IMR-90 (cell line): ENCODE data around the gene ARRDC3. TPM values are rescaled to one million over a fixed set of nuclear protein-coding genes. Genes with fewer than 3 reads are reported as not detected.

Experiments used
- ATAC-seq: fragments of 200-7000 bp; cut with Tn5 transposase; 2 replicates; pipeline ENCODE4 v1.9.1; 2020; ENCODE audit warnings: low read depth, mild to moderate bottlenecking, moderate library complexity
- BruUV-seq: library from RNA; stranded (reverse); fragments of 400-500 nt; replicated peaks from 2 replicates; lab custom pipeline; 2021; lab: Mats Ljungman, UMichigan
- CTCF ChIA-PET: fragments of 300-600 bp; formaldehyde crosslinking; extraction: SDS; loops from one replicate; lab custom pipeline; 2021; ENCODE audit warnings: antibody characterized with exemption; lab: Yijun Ruan, JAX
- POLR2A ChIA-PET: fragments of 300-600 bp; sonication (Branson Sonifier 250); formaldehyde crosslinking; loops from one replicate; lab custom pipeline; 2022; ENCODE audit warnings: antibody characterized with exemption; ENCODE audit not compliant: unreplicated experiment; lab: Charles Lee
- DNase-seq: peaks from one replicate; pipeline ENCODE4 v3.0.0; 2013
- H2AFZ ChIP-seq: replicated peaks from 2 replicates; pipeline ENCODE3; 2013; ENCODE audit warnings: low read length, mild to moderate bottlenecking; ENCODE audit not compliant: poor library complexity
- H2AK5ac ChIP-seq: 2 replicates; pipeline ENCODE4 v1.6.1; 2013; ENCODE audit warnings: low read depth, low read length, inconsistent platforms
- H2AK9ac ChIP-seq: replicated peaks from 2 replicates; pipeline ENCODE3; 2013; ENCODE audit warnings: mild to moderate bottlenecking, low read depth, low read length, moderate library complexity; ENCODE audit not compliant: poor library complexity
- H2BK120ac ChIP-seq: 2 replicates; pipeline ENCODE4 v1.6.1; 2013; ENCODE audit warnings: low read depth, low read length, inconsistent platforms
- H2BK15ac ChIP-seq: 3 replicates; pipeline ENCODE4 v1.6.1; 2013; ENCODE audit warnings: low read depth, low read length, inconsistent platforms
- H2BK20ac ChIP-seq: 2 replicates; pipeline ENCODE4 v1.6.1; 2013; ENCODE audit warnings: low read depth, mild to moderate bottlenecking, inconsistent platforms, low read length, moderate library complexity
- H2BK5ac ChIP-seq: 2 replicates; pipeline ENCODE4 v1.6.1; 2013; ENCODE audit warnings: mild to moderate bottlenecking, low read depth, low read length, inconsistent platforms; ENCODE audit not compliant: poor library complexity, severe bottlenecking
- H3K14ac ChIP-seq: replicated peaks from 2 replicates; pipeline ENCODE4 v1.6.1; 2013; ENCODE audit warnings: low read depth, low read length, inconsistent platforms
- H3K18ac ChIP-seq: 2 replicates; pipeline ENCODE4 v1.6.1; 2013; ENCODE audit warnings: low read depth, low read length, control low read depth
- H3K23ac ChIP-seq: 2 replicates; pipeline ENCODE4 v1.6.1; 2013; ENCODE audit warnings: low read depth, low read length, inconsistent platforms
- H3K27ac ChIP-seq: 2 replicates; pipeline ENCODE4 v1.5.1; 2013; ENCODE audit warnings: mild to moderate bottlenecking, control low read depth, low read length; ENCODE audit not compliant: insufficient read depth
- H3K27me3 ChIP-seq: 2 replicates; pipeline ENCODE4 v1.6.1; 2013; ENCODE audit warnings: low read length; ENCODE audit not compliant: control insufficient read depth, insufficient read depth
- H3K36me3 ChIP-seq: 2 replicates; pipeline ENCODE4 v1.6.1; 2013; ENCODE audit warnings: low read length, mixed read lengths; ENCODE audit not compliant: control insufficient read depth, insufficient read depth
- H3K4ac ChIP-seq: 2 replicates; pipeline ENCODE4 v1.6.1; 2013; ENCODE audit warnings: low read depth, low read length, inconsistent platforms
- H3K4me1 ChIP-seq: 2 replicates; pipeline ENCODE4 v1.6.1; 2013; ENCODE audit warnings: low read length, mixed read lengths; ENCODE audit not compliant: control insufficient read depth, insufficient read depth
- H3K4me2 ChIP-seq: 2 replicates; pipeline ENCODE4 v1.6.1; 2013; ENCODE audit warnings: low read depth, mild to moderate bottlenecking, control low read depth, low read length, moderate library complexity
- H3K4me3 ChIP-seq: 2 replicates; pipeline ENCODE4 v1.5.1; 2013; ENCODE audit warnings: low read depth, mild to moderate bottlenecking, control low read depth, low read length, moderate library complexity; ENCODE audit not compliant: insufficient read depth
- H3K56ac ChIP-seq: 2 replicates; pipeline ENCODE4 v1.6.1; 2013; ENCODE audit warnings: low read length, inconsistent platforms; ENCODE audit not compliant: insufficient read depth; ENCODE audit errors: extremely low read depth
- H3K79me1 ChIP-seq, 2 experiments: 2 replicates each; pipeline ENCODE4 v1.6.1; 2013; ENCODE audit warnings: low read length in 2 of 2, inconsistent platforms in 1 of 2, low read depth in 1 of 2
- H3K9ac ChIP-seq: 2 replicates; pipeline ENCODE4 v1.6.1; 2013; ENCODE audit warnings: low read depth, low read length, control low read depth
- H3K9me1 ChIP-seq: 2 replicates; pipeline ENCODE4 v1.6.1; 2013; ENCODE audit warnings: low read length, inconsistent platforms; ENCODE audit not compliant: insufficient read depth
- H3K9me3 ChIP-seq: 2 replicates; pipeline ENCODE4 v1.6.1; 2013; ENCODE audit warnings: low read length; ENCODE audit not compliant: control insufficient read depth, insufficient read depth
- H4K20me1 ChIP-seq: 2 replicates; pipeline ENCODE4 v1.6.1; 2013; ENCODE audit warnings: low read length, inconsistent platforms; ENCODE audit not compliant: insufficient read depth
- H4K5ac ChIP-seq: 2 replicates; pipeline ENCODE4 v1.6.1; 2013; ENCODE audit warnings: mild to moderate bottlenecking, low read depth, low read length, control low read depth
- H4K8ac ChIP-seq, 2 experiments: 2 replicates each; pipeline ENCODE4 v1.6.1; 2013; ENCODE audit warnings: low read depth in 2 of 2, low read length in 2 of 2, control low read depth in 1 of 2, inconsistent platforms in 1 of 2
- H4K91ac ChIP-seq: 2 replicates; pipeline ENCODE4 v1.6.1; 2013; ENCODE audit warnings: low read depth, low read length, inconsistent platforms; ENCODE audit not compliant: insufficient read depth
- BHLHE40 ChIP-seq: fragments of 150-350 bp; IDR thresholded peaks from 2 replicates; pipeline ENCODE4 v1.6.1; 2016; ENCODE audit warnings: mild to moderate bottlenecking, low read depth, low read length
- CEBPB ChIP-seq: IDR thresholded peaks from 2 replicates; pipeline ENCODE4 v1.6.1; 2012; ENCODE audit warnings: low read depth, low read length, improper control_type of control experiment
- CHD1 ChIP-seq: IDR thresholded peaks from 2 replicates; pipeline ENCODE4 v1.6.1; 2012; ENCODE audit warnings: low read depth, low read length, improper control_type of control experiment
- CTCF ChIP-seq: conservative IDR thresholded peaks from 2 replicates; pipeline ENCODE4 v1.5.1; 2012; ENCODE audit warnings: mild to moderate bottlenecking, low read depth, low read length, improper control_type of control experiment
- ELK1 ChIP-seq: fragments of 150-350 bp; IDR thresholded peaks from 2 replicates; pipeline ENCODE4 v1.6.1; 2016; ENCODE audit warnings: low read depth, mild to moderate bottlenecking, low read length, moderate library complexity, borderline replicate concordance
- FOS ChIP-seq: fragments of 150-350 bp; IDR thresholded peaks from 2 replicates; pipeline ENCODE4 v1.6.1; 2016; ENCODE audit warnings: low read depth, low read length
- MAFK ChIP-seq: IDR thresholded peaks from 2 replicates; pipeline ENCODE4 v1.6.1; 2012; ENCODE audit warnings: low read depth, low read length, improper control_type of control experiment
- MAZ ChIP-seq: IDR thresholded peaks from 2 replicates; pipeline ENCODE4 v1.6.1; 2012; ENCODE audit warnings: low read depth, mild to moderate bottlenecking, low read length, improper control_type of control experiment, moderate library complexity, borderline replicate concordance
- MXI1 ChIP-seq: IDR thresholded peaks from 2 replicates; pipeline ENCODE4 v1.6.1; 2012; ENCODE audit warnings: low read depth, mild to moderate bottlenecking, low read length, moderate library complexity, borderline replicate concordance
- NFE2L2 ChIP-seq: fragments of 150-350 bp; IDR thresholded peaks from 2 replicates; pipeline ENCODE4 v1.6.1; 2016; ENCODE audit warnings: low read depth, mild to moderate bottlenecking, low read length
- POLR2A ChIP-seq: IDR thresholded peaks from 2 replicates; pipeline ENCODE4 v1.6.1; 2012; ENCODE audit warnings: mild to moderate bottlenecking, low read depth, low read length
- RCOR1 ChIP-seq: IDR thresholded peaks from 2 replicates; pipeline ENCODE4 v1.6.1; 2012; ENCODE audit warnings: mild to moderate bottlenecking, low read length, improper control_type of control experiment; ENCODE audit not compliant: insufficient replicate concordance
- RFX5 ChIP-seq: IDR thresholded peaks from 2 replicates; pipeline ENCODE4 v1.8.0; 2012; ENCODE audit warnings: low read depth, mild to moderate bottlenecking, low read length, moderate library complexity
- SMC3 ChIP-seq: fragments of 150-350 bp; IDR thresholded peaks from 2 replicates; pipeline ENCODE4 v1.6.1; 2016; ENCODE audit warnings: low read depth, mild to moderate bottlenecking, antibody characterized with exemption, low read length, moderate library complexity
- USF2 ChIP-seq: fragments of 150-350 bp; IDR thresholded peaks from 2 replicates; pipeline ENCODE4 v1.6.1; 2017; ENCODE audit warnings: mild to moderate bottlenecking, antibody characterized with exemption, low read length, low read depth
- WGBS, 2 experiments: methylation state at CpG; one replicate each; pipeline versions ENCODE4 v1.1.5 to v1.1.7; 2013; ENCODE audit warnings: missing lambda C conversion rate in 2 of 2; ENCODE audit not compliant: insufficient read length in 1 of 2; ENCODE audit errors: extremely low coverage in 2 of 2; 5-methylcytosine and 5-hydroxymethylcytosine counted together
- dilution Hi-C: fragments of 300-500 bp; cut with HindIII; formaldehyde crosslinking; loops from one replicate; pipeline ENCODE4 v1.14.3; 2018; ENCODE audit warnings: low sequenced_read_pairs; ENCODE audit not compliant: unreplicated experiment
- in situ Hi-C: fragments of 300-500 bp; cut with MboI; formaldehyde crosslinking; loops from 3 replicates; pipeline ENCODE4 v1.14.3; 2019; ENCODE audit warnings: low sequenced_read_pairs, inconsistent platforms, mixed read lengths
- intact Hi-C: fragments of 100-400 bp; cut with micrococcal nuclease; formaldehyde crosslinking; loops from 2 replicates; pipeline ENCODE4 v1.10.0; 2022
- polyA plus RNA-seq, 3 experiments: library from polyadenylated mRNA; depleted of rRNA; stranded (reverse); fragments of >200 nt; gene quantifications; 2 replicates each; pipeline ENCODE4 v1.2.3, GENCODE V29; 2012; ENCODE audit warnings: low replicate concordance in 1 of 3
- total RNA-seq: library from RNA; depleted of rRNA; stranded (reverse); fragments of >200 nt; gene quantifications from 2 replicates; pipeline ENCODE4 v1.2.3, GENCODE V29; 2012

Gene ARRDC3
- total and polyA plus RNA-seq, 2 of the 4 experiments (the other 2 are of a cell fraction): 19.3 to 86.7 TPM

- no peak overlapping the region for H3K18ac ChIP-seq
- H3K4ac ChIP-seq: no peak overlapping the region
- no peaks in the 10 kb centered on the region for H3K79me1 ChIP-seq
- no peak overlapping the region for H3K9ac ChIP-seq
- WGBS, 2 experiments: 43 to 100% methylated on average over 1 of the region's 1 CpG
- H3K9me1 ChIP-seq: no peaks in the 10 kb centered on the region
- no peaks in the 10 kb centered on the region for H4K20me1 ChIP-seq
- H2BK15ac ChIP-seq: no peak overlapping the region
- ATAC-seq: no peak
- no peak for DNase-seq
- H2BK120ac ChIP-seq: no peak overlapping the region
- no peak overlapping the region for H2BK20ac ChIP-seq
- H3K14ac ChIP-seq: no peak overlapping the region
- TF ChIP-seq ELK1 (no peak), POLR2A (no peak), CHD1 (no peak), NFE2L2 (no peak), SMC3 (no peak), MAFK (no peak), FOS (no peak), USF2 (no peak), CTCF (no peak), RFX5 (no peak), MAZ (no peak), RCOR1 (no peak), MXI1 (no peak), CEBPB (no peak), BHLHE40 (no peak)
- intact Hi-C loops (no loop called here), in situ Hi-C loops (no loop called here), dilution Hi-C loops (loop anchor here (25.0 kb wide), 1 partner anchor 545 kb away; no protein-coding TSS in a partner anchor)
- POLR2A ChIA-PET: no interaction called here
- no peak overlapping the region for H3K4me3 ChIP-seq
- H2AFZ ChIP-seq: no peak overlapping the region
- H3K4me1 ChIP-seq: peaks cover 4% of the 10 kb centered on the region
- CTCF ChIA-PET: interaction anchor here (1.5 to 1.6 kb wide), 2 partner anchors 10 to 22 kb away, joined by 3 to 5 read pairs; no protein-coding TSS in a partner anchor
- no peak overlapping the region for H2AK5ac ChIP-seq
- no peak overlapping the region for H3K23ac ChIP-seq
- no peaks in the 10 kb centered on the region for H3K36me3 ChIP-seq
- H2AK9ac ChIP-seq: no peak overlapping the region
- no peak overlapping the region for H3K27ac ChIP-seq
- no peaks in the 10 kb centered on the region for H3K9me3 ChIP-seq
- H2BK5ac ChIP-seq: no peak overlapping the region
- no peak overlapping the region for H4K91ac ChIP-seq
- no peak overlapping the region for H4K8ac ChIP-seq
- H4K5ac ChIP-seq: no peak overlapping the region
- no TSS peak for BruUV-seq
- no peaks in the 10 kb centered on the region for H3K27me3 ChIP-seq
- H3K56ac ChIP-seq: no peak overlapping the region
- H3K4me2 ChIP-seq: no peak overlapping the region
Measured at GRCh38 chr5:91407204-91407603, 24.1 kb upstream of the ARRDC3 start.
